Measurements from ENCODE around the gene PIGS.

DNA sequence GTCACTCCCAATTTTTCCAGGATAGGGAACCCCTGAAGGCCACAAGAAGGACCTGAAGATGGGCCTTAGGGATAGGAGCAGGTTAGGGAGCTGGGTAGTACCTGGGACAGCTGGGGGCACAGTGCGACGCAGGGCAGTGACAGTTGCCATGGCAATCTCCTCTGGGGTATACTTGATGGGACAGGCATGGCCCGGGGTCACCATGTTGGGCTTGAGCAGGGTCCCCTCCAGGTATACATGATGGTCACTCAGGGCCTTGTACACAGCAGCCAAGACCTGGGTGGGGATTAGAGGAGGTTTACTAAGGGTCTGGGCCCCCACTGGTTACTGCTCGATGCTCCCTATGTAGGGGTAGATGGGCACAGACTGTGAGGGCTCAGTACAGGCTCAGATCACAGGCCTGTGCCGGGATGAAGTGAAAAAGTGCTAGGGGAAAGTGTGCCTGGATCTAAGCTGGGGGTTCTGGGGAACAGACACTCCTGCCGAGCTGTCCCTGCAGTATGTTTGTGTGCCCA, 2.7 kb upstream of the PIGS start:
- TF ChIP-seq, protein P1, sequence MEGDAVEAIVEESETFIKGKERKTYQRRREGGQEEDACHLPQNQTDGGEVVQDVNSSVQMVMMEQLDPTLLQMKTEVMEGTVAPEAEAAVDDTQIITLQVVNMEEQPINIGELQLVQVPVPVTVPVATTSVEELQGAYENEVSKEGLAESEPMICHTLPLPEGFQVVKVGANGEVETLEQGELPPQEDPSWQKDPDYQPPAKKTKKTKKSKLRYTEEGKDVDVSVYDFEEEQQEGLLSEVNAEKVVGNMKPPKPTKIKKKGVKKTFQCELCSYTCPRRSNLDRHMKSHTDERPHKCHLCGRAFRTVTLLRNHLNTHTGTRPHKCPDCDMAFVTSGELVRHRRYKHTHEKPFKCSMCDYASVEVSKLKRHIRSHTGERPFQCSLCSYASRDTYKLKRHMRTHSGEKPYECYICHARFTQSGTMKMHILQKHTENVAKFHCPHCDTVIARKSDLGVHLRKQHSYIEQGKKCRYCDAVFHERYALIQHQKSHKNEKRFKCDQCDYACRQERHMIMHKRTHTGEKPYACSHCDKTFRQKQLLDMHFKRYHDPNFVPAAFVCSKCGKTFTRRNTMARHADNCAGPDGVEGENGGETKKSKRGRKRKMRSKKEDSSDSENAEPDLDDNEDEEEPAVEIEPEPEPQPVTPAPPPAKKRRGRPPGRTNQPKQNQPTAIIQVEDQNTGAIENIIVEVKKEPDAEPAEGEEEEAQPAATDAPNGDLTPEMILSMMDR (IDR thresholded peaks at IDR 0.05), result no peak
- TF ChIP-seq EZH2phosphoT487 (IDR thresholded peaks at IDR 0.05), result no peak
